H9 (cell line): Measurements from ENCODE around the gene SDK1. TPM values are rescaled to one million over a fixed set of nuclear protein-coding genes. Genes with fewer than 3 reads are reported as not detected.

Experiments used
- DNase-seq: peaks from one replicate; pipeline ENCODE4 v3.0.0-alpha.2; 2017
- H2AFZ ChIP-seq: one replicate; pipeline ENCODE4 v1.6.1; 2013; ENCODE audit warnings: mild to moderate bottlenecking, low read length, control low read depth, moderate library complexity
- H2AK5ac ChIP-seq: 2 replicates; pipeline ENCODE4 v1.6.1; 2013; ENCODE audit warnings: low read length, control low read depth, mixed read lengths; ENCODE audit not compliant: insufficient read length
- H2BK120ac ChIP-seq: one replicate; pipeline ENCODE4 v1.6.1; 2013; ENCODE audit warnings: low read depth, mild to moderate bottlenecking, low read length, control low read depth, inconsistent platforms; ENCODE audit not compliant: poor library complexity, severe bottlenecking
- H2BK12ac ChIP-seq: 2 replicates; pipeline ENCODE4 v1.6.1; 2013; ENCODE audit warnings: low read length, control low read depth, mixed read lengths, low read depth; ENCODE audit not compliant: insufficient read length
- H2BK15ac ChIP-seq: 2 replicates; pipeline ENCODE4 v1.6.1; 2013; ENCODE audit warnings: low read depth, low read length, control low read depth
- H2BK20ac ChIP-seq: one replicate; pipeline ENCODE4 v1.6.1; 2013; ENCODE audit warnings: low read depth, mild to moderate bottlenecking, low read length, control low read depth, inconsistent platforms; ENCODE audit not compliant: poor library complexity, severe bottlenecking
- H2BK5ac ChIP-seq: 2 replicates; pipeline ENCODE4 v1.6.1; 2013; ENCODE audit warnings: low read length, control low read depth, mixed read lengths; ENCODE audit not compliant: insufficient read length
- H3K14ac ChIP-seq: 2 replicates; pipeline ENCODE4 v1.6.1; 2013; ENCODE audit warnings: low read length, control low read depth; ENCODE audit not compliant: insufficient read depth
- H3K18ac ChIP-seq: 2 replicates; pipeline ENCODE4 v1.6.1; 2013; ENCODE audit warnings: low read depth, mild to moderate bottlenecking, mixed read lengths, low read length, control low read depth; ENCODE audit not compliant: insufficient read length
- H3K23ac ChIP-seq: 2 replicates; pipeline ENCODE4 v1.6.1; 2013; ENCODE audit warnings: low read length, control low read depth, mixed read lengths, low read depth; ENCODE audit not compliant: insufficient read length
- H3K23me2 ChIP-seq: 2 replicates; pipeline ENCODE4 v1.6.1; 2013; ENCODE audit warnings: low read depth, mild to moderate bottlenecking, mixed read lengths, low read length, control low read depth; ENCODE audit not compliant: insufficient read length, poor library complexity, severe bottlenecking
- H3K27ac ChIP-seq: 2 replicates; pipeline ENCODE4 v1.5.1; 2013; ENCODE audit warnings: low read length, control low read depth, mixed read lengths, low read depth; ENCODE audit not compliant: insufficient read length
- H3K27me3 ChIP-seq: 2 replicates; pipeline ENCODE4 v1.6.1; 2013; ENCODE audit warnings: low read length, control low read depth, inconsistent platforms; ENCODE audit not compliant: insufficient read depth
- H3K4ac ChIP-seq: 2 replicates; pipeline ENCODE4 v1.6.1; 2013; ENCODE audit warnings: low read depth, mild to moderate bottlenecking, control low read depth, inconsistent platforms, low read length, moderate library complexity
- H3K4me1 ChIP-seq: 2 replicates; pipeline ENCODE4 v1.6.1; 2013; ENCODE audit warnings: low read length, control low read depth, inconsistent platforms; ENCODE audit not compliant: insufficient read depth
- H3K4me2 ChIP-seq: 2 replicates; pipeline ENCODE4 v1.6.1; 2013; ENCODE audit warnings: low read length, control low read depth, mixed read lengths; ENCODE audit not compliant: insufficient read length, insufficient read depth
- H3K56ac ChIP-seq: 2 replicates; pipeline ENCODE4 v1.6.1; 2013; ENCODE audit warnings: low read depth, mild to moderate bottlenecking, mixed read lengths, low read length, control low read depth; ENCODE audit not compliant: insufficient read length
- H3K79me1 ChIP-seq: 2 replicates; pipeline ENCODE4 v1.6.1; 2013; ENCODE audit warnings: low read depth, mild to moderate bottlenecking, moderate library complexity, low read length, control low read depth, inconsistent platforms; ENCODE audit not compliant: insufficient read depth, poor library complexity, severe bottlenecking
- H3K79me2 ChIP-seq: 2 replicates; pipeline ENCODE4 v1.6.1; 2013; ENCODE audit warnings: low read length, control low read depth, inconsistent platforms; ENCODE audit not compliant: insufficient read depth
- H3K9ac ChIP-seq: 2 replicates; pipeline ENCODE4 v1.6.1; 2013; ENCODE audit warnings: low read length, control low read depth, mixed read lengths; ENCODE audit not compliant: insufficient read length; ENCODE audit errors: extremely low read depth
- H3K9me3 ChIP-seq: one replicate; pipeline ENCODE4 v1.6.1; 2013; ENCODE audit warnings: low read depth, low read length, inconsistent platforms; ENCODE audit not compliant: control insufficient read depth
- H3T11ph ChIP-seq: one replicate; pipeline ENCODE4 v1.6.1; 2013; ENCODE audit warnings: mild to moderate bottlenecking, low read length, control low read depth, inconsistent platforms
- H4K20me1 ChIP-seq: one replicate; pipeline ENCODE4 v1.6.1; 2013; ENCODE audit not compliant: control insufficient read depth, insufficient read length, insufficient read depth
- H4K5ac ChIP-seq: 2 replicates; pipeline ENCODE4 v1.6.1; 2013; ENCODE audit warnings: low read depth, mild to moderate bottlenecking, mixed read lengths, low read length, control low read depth; ENCODE audit not compliant: insufficient read length
- H4K8ac ChIP-seq: replicated peaks from 2 replicates; pipeline ENCODE4 v1.6.1; 2013; ENCODE audit warnings: low read length, control low read depth, mixed read lengths, low read depth; ENCODE audit not compliant: insufficient read length
- H4K91ac ChIP-seq: 2 replicates; pipeline ENCODE4 v1.6.1; 2013; ENCODE audit warnings: low read depth, mild to moderate bottlenecking, moderate library complexity, mixed read lengths, low read length, control low read depth; ENCODE audit not compliant: insufficient read length
- H3K27ac Mint-ChIP-seq, 3 experiments: 2 replicates in 2 of 3; 3 replicates in 1 of 3; pipeline ENCODE4 v1.8.0; 2020 to 2021; ENCODE audit warnings: mixed read lengths in 3 of 3, mild to moderate bottlenecking in 1 of 3, moderate library complexity in 1 of 3
- H3K27me3 Mint-ChIP-seq: 2 replicates; pipeline ENCODE4 v1.8.0; 2021; ENCODE audit warnings: low read depth, mild to moderate bottlenecking, moderate library complexity, mixed read lengths
- H3K36me3 Mint-ChIP-seq, 3 experiments: 2 replicates in 2 of 3; 3 replicates in 1 of 3; pipeline ENCODE4 v1.8.0; 2020 to 2021; ENCODE audit warnings: low read depth in 3 of 3, mixed read lengths in 3 of 3; ENCODE audit not compliant: insufficient read depth in 1 of 3
- H3K4me1 Mint-ChIP-seq, 2 experiments: 2 replicates each; pipeline ENCODE4 v1.8.0; 2020; ENCODE audit warnings: mixed read lengths in 2 of 2
- H3K4me3 Mint-ChIP-seq, 2 experiments: 2 replicates in 1 of 2; 3 replicates in 1 of 2; pipeline ENCODE4 v1.8.0; 2020 to 2021; ENCODE audit warnings: mild to moderate bottlenecking in 2 of 2, mixed read lengths in 2 of 2, moderate library complexity in 1 of 2
- H3K9me3 Mint-ChIP-seq, 2 experiments: 2 replicates in 1 of 2; 3 replicates in 1 of 2; pipeline ENCODE4 v1.8.0; 2020; ENCODE audit warnings: mild to moderate bottlenecking in 2 of 2, mixed read lengths in 2 of 2, moderate library complexity in 1 of 2
- CTCF ChIP-seq: fragments of 200-600 bp; sonication (generic); conservative IDR thresholded peaks from 3 replicates; pipeline ENCODE4 v1.8.0; 2021; ENCODE audit warnings: antibody characterized with exemption, mild to moderate bottlenecking
- WGBS: extraction: QIAGEN DNeasy Blood & Tissue Kit; methylation state at CpG from one replicate; pipeline ENCODE4 v1.1.7; 2013; ENCODE audit warnings: missing lambda C conversion rate, low lambda C conversion rate, mixed read lengths; ENCODE audit not compliant: insufficient read length; ENCODE audit errors: extremely low coverage; 5-methylcytosine and 5-hydroxymethylcytosine counted together
- total RNA-seq: library from RNA; stranded (reverse); gene quantifications from 2 replicates; pipeline ENCODE4 v1.2.1, GENCODE V29; 2021

Gene SDK1
- total RNA-seq, 1 experiment from 2014 or later = 8.7 TPM

DNA sequence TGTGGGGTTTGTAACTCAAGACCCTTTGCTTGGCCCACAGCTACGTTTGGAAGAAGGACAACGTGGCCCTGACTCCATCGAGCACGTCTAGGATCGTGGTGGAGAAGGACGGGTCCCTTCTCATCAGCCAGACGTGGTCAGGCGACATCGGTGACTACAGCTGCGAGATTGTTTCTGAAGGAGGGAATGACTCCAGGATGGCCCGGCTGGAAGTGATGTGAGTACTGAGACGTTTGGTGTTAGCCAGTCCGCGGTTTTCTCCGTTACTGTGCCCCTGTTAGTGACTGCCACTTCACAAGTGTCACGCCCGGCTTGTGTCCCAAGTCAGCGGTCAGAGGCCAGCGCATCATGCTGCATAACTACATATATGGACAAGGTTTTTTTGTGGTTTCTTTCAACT lies 673.3 kb downstream of the SDK1 start:
- Mint-ChIP-seq H3K27me3 (no peaks in the 10 kb centered on the region), H3K27ac (no peak overlapping the region), H3K36me3 (peaks cover 10 to 21% (median 13%) of the 10 kb centered on the region in 3 experiments), H3K4me1 (peaks cover 14 to 17% of the 10 kb centered on the region in 2 experiments), H3K9me3 (peaks cover 2 to 14% of the 10 kb centered on the region in 2 experiments; a peak in 3 of 5 replicates), H3K4me3 (no peak overlapping the region)
- no peak overlapping the region for H3K27ac ChIP-seq
- no peak for DNase-seq
- H4K91ac ChIP-seq = no peak overlapping the region
- H3K27me3 ChIP-seq = no peaks in the 10 kb centered on the region
- no peak overlapping the region for H3K4ac ChIP-seq
- no peaks in the 10 kb centered on the region for H3K9me3 ChIP-seq
- no peaks in the 10 kb centered on the region for H3K23me2 ChIP-seq
- TF ChIP-seq CTCF = no peak
- H3K56ac ChIP-seq = no peak overlapping the region
- no peak overlapping the region for H3K14ac ChIP-seq
- no peaks in the 10 kb centered on the region for H4K20me1 ChIP-seq
- H3K4me1 ChIP-seq = no peaks in the 10 kb centered on the region
- no peak overlapping the region for H2BK15ac ChIP-seq
- H3T11ph ChIP-seq = no peak overlapping the region
- H2AFZ ChIP-seq = no peak overlapping the region
- H3K9ac ChIP-seq = no peak overlapping the region
- no peak overlapping the region for H4K8ac ChIP-seq
- no peak overlapping the region for H3K4me2 ChIP-seq
- H2BK5ac ChIP-seq = no peak overlapping the region
- H4K5ac ChIP-seq = no peak overlapping the region
- no peak overlapping the region for H3K18ac ChIP-seq
- no peak overlapping the region for H2BK120ac ChIP-seq
- H2BK12ac ChIP-seq = no peak overlapping the region
- H2BK20ac ChIP-seq = no peak overlapping the region
- H3K23ac ChIP-seq = no peak overlapping the region
- no peak overlapping the region for H2AK5ac ChIP-seq
- H3K79me2 ChIP-seq = no peaks in the 10 kb centered on the region
- no CpG with 5 or more reads among the region's 19 CpGs for WGBS
- H3K79me1 ChIP-seq = no peaks in the 10 kb centered on the region
